ENCODE data around the gene CCL20. TPM values are rescaled to one million over a fixed set of nuclear protein-coding genes. Genes with fewer than 3 reads are reported as not detected.

CCL20 gene
- total RNA-seq, 1 donor from 2014 or later = 1.0 TPM

- DNase-seq (ENCODE audit: low read depth) = no peak
- no peak overlapping the region for H3K4me3 ChIP-seq (ENCODE audit: low read depth, low read length)
- TF ChIP-seq, protein P1, sequence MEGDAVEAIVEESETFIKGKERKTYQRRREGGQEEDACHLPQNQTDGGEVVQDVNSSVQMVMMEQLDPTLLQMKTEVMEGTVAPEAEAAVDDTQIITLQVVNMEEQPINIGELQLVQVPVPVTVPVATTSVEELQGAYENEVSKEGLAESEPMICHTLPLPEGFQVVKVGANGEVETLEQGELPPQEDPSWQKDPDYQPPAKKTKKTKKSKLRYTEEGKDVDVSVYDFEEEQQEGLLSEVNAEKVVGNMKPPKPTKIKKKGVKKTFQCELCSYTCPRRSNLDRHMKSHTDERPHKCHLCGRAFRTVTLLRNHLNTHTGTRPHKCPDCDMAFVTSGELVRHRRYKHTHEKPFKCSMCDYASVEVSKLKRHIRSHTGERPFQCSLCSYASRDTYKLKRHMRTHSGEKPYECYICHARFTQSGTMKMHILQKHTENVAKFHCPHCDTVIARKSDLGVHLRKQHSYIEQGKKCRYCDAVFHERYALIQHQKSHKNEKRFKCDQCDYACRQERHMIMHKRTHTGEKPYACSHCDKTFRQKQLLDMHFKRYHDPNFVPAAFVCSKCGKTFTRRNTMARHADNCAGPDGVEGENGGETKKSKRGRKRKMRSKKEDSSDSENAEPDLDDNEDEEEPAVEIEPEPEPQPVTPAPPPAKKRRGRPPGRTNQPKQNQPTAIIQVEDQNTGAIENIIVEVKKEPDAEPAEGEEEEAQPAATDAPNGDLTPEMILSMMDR (IDR thresholded peaks at IDR 0.05; ENCODE audit: insufficient read depth, low read length, poor library complexity, severe bottlenecking) = no peak
- no peaks in the 10 kb centered on the region for H3K36me3 ChIP-seq (ENCODE audit: control insufficient read depth, insufficient read depth, low read length)
- H3K27me3 ChIP-seq (ENCODE audit: control insufficient read depth, insufficient read depth, low read length) = no peaks in the 10 kb centered on the region
These were observed 43.1 kb downstream of the CCL20 start for GRCh38 chr2:227856697-227857096.

DNA sequence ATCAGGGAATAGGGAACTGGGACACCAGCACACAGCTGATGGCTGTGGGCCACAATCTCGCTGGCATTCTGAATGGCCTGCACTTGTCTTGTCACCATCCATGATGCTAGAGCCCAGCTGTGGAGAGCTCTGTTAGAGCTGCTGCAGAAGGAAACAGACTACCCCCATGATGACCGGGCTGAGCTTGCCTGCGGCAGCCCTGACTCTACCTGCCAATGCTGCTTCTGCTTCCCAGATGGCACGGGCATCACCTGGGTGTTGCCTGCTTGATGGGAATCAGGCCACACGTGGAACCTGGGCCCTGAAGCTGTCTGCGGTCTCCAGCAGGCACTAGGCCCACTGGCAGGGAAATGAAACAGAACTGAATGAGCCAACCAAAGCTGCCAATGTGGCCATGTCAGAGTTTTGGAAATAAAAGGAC is 46.6 kb downstream of the CCL20 start:
- Histone ChIP-seq H3K36me3 (ENCODE audit: control insufficient read depth, insufficient read depth, low read length) (no peaks in the 10 kb centered on the region), H3K4me3 (ENCODE audit: low read depth, low read length) (no peak overlapping the region), H3K27me3 (ENCODE audit: control insufficient read depth, insufficient read depth, low read length) (no peaks in the 10 kb centered on the region)
- TF ChIP-seq, protein P1 (IDR thresholded peaks at IDR 0.05; ENCODE audit: insufficient read depth, low read length, poor library complexity, severe bottlenecking) = no peak
- DNase-seq (ENCODE audit: low read depth) = no peak

GRCh38 chr2:227861011-227861410 is 47.4 kb downstream of the CCL20 start:
- DNase-seq (ENCODE audit: low read depth) = no peak

GRCh38 chr2:227862227-227862740 is 48.6 kb downstream of the CCL20 start:
- Histone ChIP-seq H3K27me3 (ENCODE audit: control insufficient read depth, insufficient read depth, low read length) (no peaks in the 10 kb centered on the region), H3K36me3 (ENCODE audit: control insufficient read depth, insufficient read depth, low read length) (no peaks in the 10 kb centered on the region), H3K4me3 (ENCODE audit: low read depth, low read length) (no peak overlapping the region)
- no peak for DNase-seq (ENCODE audit: low read depth)
- TF ChIP-seq, protein P1 (IDR thresholded peaks at IDR 0.05; ENCODE audit: insufficient read depth, low read length, poor library complexity, severe bottlenecking) = peak; percentile 63

More at GRCh38 chr2:227861011-227861410, 47.4 kb downstream of the CCL20 start:
- TF ChIP-seq, protein P1 (IDR thresholded peaks at IDR 0.05; ENCODE audit: insufficient read depth, low read length, poor library complexity, severe bottlenecking) = no peak
- Histone ChIP-seq H3K27me3 (ENCODE audit: control insufficient read depth, insufficient read depth, low read length) (no peaks in the 10 kb centered on the region), H3K4me3 (ENCODE audit: low read depth, low read length) (no peak overlapping the region), H3K36me3 (ENCODE audit: control insufficient read depth, insufficient read depth, low read length) (no peaks in the 10 kb centered on the region)

- H3K4me3 ChIP-seq (ENCODE audit: low read depth, low read length) = no peak overlapping the region
- TF ChIP-seq, protein P1 (IDR thresholded peaks at IDR 0.05; ENCODE audit: insufficient read depth, low read length, poor library complexity, severe bottlenecking) = peak; percentile 36
- peak; percentile 87 for DNase-seq (ENCODE audit: low read depth)
- H3K27me3 ChIP-seq (ENCODE audit: control insufficient read depth, insufficient read depth, low read length) = no peaks in the 10 kb centered on the region
- H3K36me3 ChIP-seq (ENCODE audit: control insufficient read depth, insufficient read depth, low read length) = no peaks in the 10 kb centered on the region
These were observed 49.3 kb downstream of the CCL20 start for GRCh38 chr2:227862741-227863588.
